ENCODE results near the gene SRGAP3. TPM values are rescaled to one million over a fixed set of nuclear protein-coding genes. Genes with fewer than 3 reads are reported as not detected.

SRGAP3 gene
- total RNA-seq, 1 donor from 2014 or later = 0.99 TPM

- no peak overlapping the region for H3K4me3 Mint-ChIP-seq (ENCODE audit: unreplicated experiment)
- DNase-seq (ENCODE audit: low spot score) = no peak
- H3K27me3 Mint-ChIP-seq (ENCODE audit: low read depth) = peaks cover 23% of the 10 kb centered on the region
- no peak for TF ChIP-seq CTCF (IDR thresholded peaks at IDR 0.05)
- peaks cover 6% of the 10 kb centered on the region for H3K4me1 Mint-ChIP-seq (ENCODE audit: low read depth)
- H3K36me3 Mint-ChIP-seq (ENCODE audit: low read depth) = no peaks in the 10 kb centered on the region
- no peak overlapping the region for H3K27ac Mint-ChIP-seq (ENCODE audit: unreplicated experiment)
- H3K9me3 Mint-ChIP-seq (ENCODE audit: low read depth) = no peaks in the 10 kb centered on the region
Observed at GRCh38 chr3:9183811-9184460, 65.5 kb downstream of the SRGAP3 start.

GRCh38 chr3:9183011-9183410 lies 66.4 kb downstream of the SRGAP3 start:
- no peak for TF ChIP-seq CTCF (IDR thresholded peaks at IDR 0.05)
- no peak overlapping the region for H3K27ac Mint-ChIP-seq (ENCODE audit: unreplicated experiment)
- H3K9me3 Mint-ChIP-seq (ENCODE audit: low read depth) = no peaks in the 10 kb centered on the region
- no peak overlapping the region for H3K4me3 Mint-ChIP-seq (ENCODE audit: unreplicated experiment)
- DNase-seq (ENCODE audit: low spot score) = no peak
- H3K36me3 Mint-ChIP-seq (ENCODE audit: low read depth) = no peaks in the 10 kb centered on the region
- H3K4me1 Mint-ChIP-seq (ENCODE audit: low read depth) = peaks cover 6% of the 10 kb centered on the region
- H3K27me3 Mint-ChIP-seq (ENCODE audit: low read depth) = peaks cover 24% of the 10 kb centered on the region

GRCh38 chr3:9180764-9181117 lies 68.7 kb downstream of the SRGAP3 start:
- H3K4me3 Mint-ChIP-seq (ENCODE audit: unreplicated experiment) = no peak overlapping the region
- no peak for DNase-seq (ENCODE audit: low spot score)
- no peak for TF ChIP-seq CTCF (IDR thresholded peaks at IDR 0.05)
- peaks cover 7% of the 10 kb centered on the region for H3K4me1 Mint-ChIP-seq (ENCODE audit: low read depth)
- H3K9me3 Mint-ChIP-seq (ENCODE audit: low read depth) = no peaks in the 10 kb centered on the region
- no peaks in the 10 kb centered on the region for H3K36me3 Mint-ChIP-seq (ENCODE audit: low read depth)
- H3K27me3 Mint-ChIP-seq (ENCODE audit: low read depth) = peaks cover 14% of the 10 kb centered on the region
- no peak overlapping the region for H3K27ac Mint-ChIP-seq (ENCODE audit: unreplicated experiment)

- Mint-ChIP-seq H3K27ac (ENCODE audit: unreplicated experiment) (no peak overlapping the region), H3K27me3 (ENCODE audit: low read depth) (peaks cover 11% of the 10 kb centered on the region), H3K4me1 (ENCODE audit: low read depth) (peaks cover 14% of the 10 kb centered on the region), H3K36me3 (ENCODE audit: low read depth) (no peaks in the 10 kb centered on the region), H3K9me3 (ENCODE audit: low read depth) (no peaks in the 10 kb centered on the region), H3K4me3 (ENCODE audit: unreplicated experiment) (no peak overlapping the region)
- TF ChIP-seq CTCF (IDR thresholded peaks at IDR 0.05) = no peak
- no peak for DNase-seq (ENCODE audit: low spot score)
Observed at GRCh38 chr3:9179826-9180763, 69.4 kb downstream of the SRGAP3 start.

- Mint-ChIP-seq H3K4me1 (ENCODE audit: low read depth) (peaks cover 24% of the 10 kb centered on the region), H3K36me3 (ENCODE audit: low read depth) (no peaks in the 10 kb centered on the region), H3K27me3 (ENCODE audit: low read depth) (peaks cover 2% of the 10 kb centered on the region), H3K4me3 (ENCODE audit: unreplicated experiment) (no peak overlapping the region), H3K27ac (ENCODE audit: unreplicated experiment) (no peak overlapping the region), H3K9me3 (ENCODE audit: low read depth) (no peaks in the 10 kb centered on the region)
- DNase-seq (ENCODE audit: low spot score) = no peak
- no peak for TF ChIP-seq CTCF (IDR thresholded peaks at IDR 0.05)
Observed at GRCh38 chr3:9178697-9179096, 70.7 kb downstream of the SRGAP3 start.
